ENCODE results near the gene ABR. TPM values are rescaled to one million over a fixed set of nuclear protein-coding genes. Genes with fewer than 3 reads are reported as not detected.

Gene ABR
- total RNA-seq, 1 donor from 2014 or later, result 76.6 TPM

GRCh38 chr17:1116602-1117001 is 63.2 kb downstream of the ABR start:
- Mint-ChIP-seq H3K4me1 (ENCODE audit: unreplicated experiment) (peaks cover 15% of the 10 kb centered on the region), H3K36me3 (ENCODE audit: low read depth, unreplicated experiment) (no peaks in the 10 kb centered on the region), H3K27ac (ENCODE audit: unreplicated experiment) (no peak overlapping the region), H3K27me3 (ENCODE audit: unreplicated experiment) (peaks cover 8% of the 10 kb centered on the region), H3K4me3 (ENCODE audit: unreplicated experiment) (no peak overlapping the region), H3K9me3 (ENCODE audit: unreplicated experiment) (no peaks in the 10 kb centered on the region)
- DNase-seq (ENCODE audit: low spot score), result no peak
- TF ChIP-seq CTCF (IDR thresholded peaks at IDR 0.05; ENCODE audit: unreplicated experiment), result no peak

GRCh38 chr17:1112875-1113274 is 66.9 kb downstream of the ABR start:
- DNase-seq (ENCODE audit: low spot score), result no peak
- Mint-ChIP-seq H3K4me1 (ENCODE audit: unreplicated experiment) (peaks cover 24% of the 10 kb centered on the region), H3K36me3 (ENCODE audit: low read depth, unreplicated experiment) (no peaks in the 10 kb centered on the region), H3K27ac (ENCODE audit: unreplicated experiment) (no peak overlapping the region), H3K27me3 (ENCODE audit: unreplicated experiment) (peaks cover 13% of the 10 kb centered on the region), H3K9me3 (ENCODE audit: unreplicated experiment) (no peaks in the 10 kb centered on the region), H3K4me3 (ENCODE audit: unreplicated experiment) (no peak overlapping the region)
- TF ChIP-seq CTCF (IDR thresholded peaks at IDR 0.05; ENCODE audit: unreplicated experiment), result no peak

- no peak for DNase-seq (ENCODE audit: low spot score)
- Mint-ChIP-seq H3K4me1 (ENCODE audit: unreplicated experiment) (peaks cover 24% of the 10 kb centered on the region), H3K27ac (ENCODE audit: unreplicated experiment) (peak overlapping the region; percentile 52), H3K27me3 (ENCODE audit: unreplicated experiment) (peaks cover 14% of the 10 kb centered on the region), H3K4me3 (ENCODE audit: unreplicated experiment) (peak overlapping the region; percentile 54), H3K36me3 (ENCODE audit: low read depth, unreplicated experiment) (no peaks in the 10 kb centered on the region), H3K9me3 (ENCODE audit: unreplicated experiment) (no peaks in the 10 kb centered on the region)
- TF ChIP-seq CTCF (IDR thresholded peaks at IDR 0.05; ENCODE audit: unreplicated experiment), result no peak
Observed at GRCh38 chr17:1111599-1112443, 68.0 kb downstream of the ABR start.

GRCh38 chr17:1110862-1111598 is 68.8 kb downstream of the ABR start:
- H3K36me3 Mint-ChIP-seq (ENCODE audit: low read depth, unreplicated experiment), result no peaks in the 10 kb centered on the region
- peaks cover 14% of the 10 kb centered on the region for H3K27me3 Mint-ChIP-seq (ENCODE audit: unreplicated experiment)
- no peak for TF ChIP-seq CTCF (IDR thresholded peaks at IDR 0.05; ENCODE audit: unreplicated experiment)
- H3K27ac Mint-ChIP-seq (ENCODE audit: unreplicated experiment), result no peak overlapping the region
- DNase-seq (ENCODE audit: low spot score), result no peak
- H3K4me3 Mint-ChIP-seq (ENCODE audit: unreplicated experiment), result peak overlapping the region; percentile 54
- H3K9me3 Mint-ChIP-seq (ENCODE audit: unreplicated experiment), result no peaks in the 10 kb centered on the region
- peaks cover 24% of the 10 kb centered on the region for H3K4me1 Mint-ChIP-seq (ENCODE audit: unreplicated experiment)

GRCh38 chr17:1110541-1110861 is 69.3 kb downstream of the ABR start:
- Mint-ChIP-seq H3K9me3 (ENCODE audit: unreplicated experiment) (no peaks in the 10 kb centered on the region), H3K4me3 (ENCODE audit: unreplicated experiment) (peak overlapping the region; percentile 62), H3K27ac (ENCODE audit: unreplicated experiment) (no peak overlapping the region), H3K36me3 (ENCODE audit: low read depth, unreplicated experiment) (no peaks in the 10 kb centered on the region), H3K27me3 (ENCODE audit: unreplicated experiment) (peaks cover 14% of the 10 kb centered on the region), H3K4me1 (ENCODE audit: unreplicated experiment) (peaks cover 23% of the 10 kb centered on the region)
- TF ChIP-seq CTCF (IDR thresholded peaks at IDR 0.05; ENCODE audit: unreplicated experiment), result no peak
- DNase-seq (ENCODE audit: low spot score), result no peak
